ENCODE results near the gene ANO6.

The ANO6 gene

GRCh38 chr12:45475594-45475993 is 259.7 kb downstream of the ANO6 start:
- DNase-seq: no peak

- no peak for DNase-seq
Measured at GRCh38 chr12:45477526-45477925, 261.6 kb downstream of the ANO6 start.

GRCh38 chr12:45478931-45479330 is 263.0 kb downstream of the ANO6 start:
- no peak for DNase-seq

GRCh38 chr12:45481746-45482145 is 265.9 kb downstream of the ANO6 start:
- no peak for DNase-seq

GRCh38 chr12:45483571-45483970 is 267.7 kb downstream of the ANO6 start:
- DNase-seq: no peak
